Esophagus squamous epithelium (tissue), 5 donors: ENCODE measurements around the gene FOXJ2. TPM values are rescaled to one million over a fixed set of nuclear protein-coding genes. Genes with fewer than 3 reads are reported as not detected.
A peak's percentile ranks its signal among the peaks of the same experiment; 100 is the strongest.
"Not testable (repeated sequence)": the region's sequence is repeated elsewhere in the genome, so short reads cannot be mapped to it uniquely, and the experiment has no call there.

Source experiments
- DNase-seq: peaks from one replicate; lab custom pipeline; 2025; lab: John Stamatoyannopoulos, UW
- H3K27ac ChIP-seq, 4 donors: fragments of 200-600 bp; sonication (generic); one replicate each; pipeline ENCODE4 v1.5.1; 2016 to 2019; ENCODE audit warnings: mild to moderate bottlenecking in 1 of 4
- H3K27me3 ChIP-seq, 4 donors: fragments of 200-600 bp; sonication (generic); 1 replicate in 3 of 4; 2 replicates in 1 of 4; pipeline versions ENCODE4 v1.5.1 to v1.6.0; 2017 to 2021; ENCODE audit warnings: antibody characterized with exemption in 1 of 4
- H3K36me3 ChIP-seq, 3 donors: fragments of 200-600 bp; sonication (generic); one replicate each; pipeline ENCODE4 v1.5.1; 2016 to 2019
- H3K4me1 ChIP-seq, 3 donors: fragments of 200-600 bp; sonication (generic); one replicate each; pipeline ENCODE4 v1.5.1; 2017 to 2019
- H3K4me3 ChIP-seq, 4 donors: fragments of 200-600 bp; sonication (generic); 1 replicate in 3 of 4; 2 replicates in 1 of 4; pipeline ENCODE4 v1.5.1; 2016 to 2019; ENCODE audit warnings: mild to moderate bottlenecking in 2 of 4, moderate library complexity in 1 of 4
- H3K9me3 ChIP-seq, 3 donors: fragments of 200-600 bp; sonication (generic); one replicate each; pipeline ENCODE4 v1.5.1; 2016 to 2019
- POLR2A ChIP-seq, 4 donors: fragments of 450-650 bp; IDR thresholded peaks; one replicate each; pipeline ENCODE4 v1.6.1; 2017; ENCODE audit warnings: antibody characterized with exemption in 4 of 4, mild to moderate bottlenecking in 4 of 4, moderate library complexity in 3 of 4
- WGBS, 2 donors: methylation state at CpG; one replicate each; pipeline ENCODE4 v1.1.5; 2018; 5-methylcytosine and 5-hydroxymethylcytosine counted together
- intact Hi-C: fragments of 100-400 bp; cut with DNase I; formaldehyde crosslinking; loops from one replicate; pipeline ENCODE4 v1.15.0; 2022
- total RNA-seq, 4 donors: library from RNA; depleted of rRNA; stranded (reverse); fragments of >200 nt; gene quantifications; one replicate each; pipeline ENCODE4 v1.1.0, GENCODE V29; 2016
- TF ChIP-seq, protein P1 (sequence below), 6 experiments: fragments of 450-650 bp in 4 of 6; fragments of 200-600 bp in 2 of 6; sonication (generic) in 2 of 6; IDR thresholded peaks; one replicate each; pipeline ENCODE4 v1.5.1; 2016 to 2019; ENCODE audit warnings: antibody characterized with exemption in 6 of 6, mild to moderate bottlenecking in 4 of 6, moderate library complexity in 4 of 6
- donor health status: DM: yes; HTN: yes; CAD: no.

The FOXJ2 gene
- total RNA-seq, 4 donors from 2014 or later = 5.9 to 11.8 (median 7.7) TPM

DNA sequence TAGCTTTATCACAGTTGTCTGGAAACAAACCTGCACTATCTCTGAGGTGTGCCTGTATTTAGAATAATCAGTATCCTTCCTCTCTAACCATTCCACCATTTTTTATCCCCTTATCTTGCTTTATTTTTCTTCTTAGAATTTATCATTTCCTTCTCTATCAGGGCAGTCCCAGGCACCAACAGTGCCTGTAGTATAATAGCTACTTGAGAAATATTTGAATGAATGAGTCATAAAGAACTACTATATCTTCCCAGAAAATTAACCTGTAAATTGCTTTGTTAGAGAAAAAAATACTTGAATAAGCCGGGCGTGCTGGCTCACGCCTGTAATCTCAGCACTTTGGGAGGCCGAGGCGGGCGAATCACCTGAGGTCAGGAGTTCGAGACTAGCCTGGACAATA lies 21.2 kb upstream of the FOXJ2 start:
- Histone ChIP-seq H3K27me3 (peaks cover 0 to 35% (median 1%) of the 10 kb centered on the region in 4 donors), H3K27ac (no peak overlapping the region), H3K36me3 (no peaks in the 10 kb centered on the region), H3K9me3 (no peaks in the 10 kb centered on the region), H3K4me1 (no peaks in the 10 kb centered on the region), H3K4me3 (no peak overlapping the region)
- TF ChIP-seq, protein P1, sequence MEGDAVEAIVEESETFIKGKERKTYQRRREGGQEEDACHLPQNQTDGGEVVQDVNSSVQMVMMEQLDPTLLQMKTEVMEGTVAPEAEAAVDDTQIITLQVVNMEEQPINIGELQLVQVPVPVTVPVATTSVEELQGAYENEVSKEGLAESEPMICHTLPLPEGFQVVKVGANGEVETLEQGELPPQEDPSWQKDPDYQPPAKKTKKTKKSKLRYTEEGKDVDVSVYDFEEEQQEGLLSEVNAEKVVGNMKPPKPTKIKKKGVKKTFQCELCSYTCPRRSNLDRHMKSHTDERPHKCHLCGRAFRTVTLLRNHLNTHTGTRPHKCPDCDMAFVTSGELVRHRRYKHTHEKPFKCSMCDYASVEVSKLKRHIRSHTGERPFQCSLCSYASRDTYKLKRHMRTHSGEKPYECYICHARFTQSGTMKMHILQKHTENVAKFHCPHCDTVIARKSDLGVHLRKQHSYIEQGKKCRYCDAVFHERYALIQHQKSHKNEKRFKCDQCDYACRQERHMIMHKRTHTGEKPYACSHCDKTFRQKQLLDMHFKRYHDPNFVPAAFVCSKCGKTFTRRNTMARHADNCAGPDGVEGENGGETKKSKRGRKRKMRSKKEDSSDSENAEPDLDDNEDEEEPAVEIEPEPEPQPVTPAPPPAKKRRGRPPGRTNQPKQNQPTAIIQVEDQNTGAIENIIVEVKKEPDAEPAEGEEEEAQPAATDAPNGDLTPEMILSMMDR (IDR thresholded peaks at IDR 0.05) = no peak
- no peak for TF ChIP-seq POLR2A (IDR thresholded peaks at IDR 0.05)
- WGBS, 2 donors = 43 to 46% methylated on average over 7 of the region's 7 CpGs
- intact Hi-C loops = no loop called here
- no peak for DNase-seq

DNA sequence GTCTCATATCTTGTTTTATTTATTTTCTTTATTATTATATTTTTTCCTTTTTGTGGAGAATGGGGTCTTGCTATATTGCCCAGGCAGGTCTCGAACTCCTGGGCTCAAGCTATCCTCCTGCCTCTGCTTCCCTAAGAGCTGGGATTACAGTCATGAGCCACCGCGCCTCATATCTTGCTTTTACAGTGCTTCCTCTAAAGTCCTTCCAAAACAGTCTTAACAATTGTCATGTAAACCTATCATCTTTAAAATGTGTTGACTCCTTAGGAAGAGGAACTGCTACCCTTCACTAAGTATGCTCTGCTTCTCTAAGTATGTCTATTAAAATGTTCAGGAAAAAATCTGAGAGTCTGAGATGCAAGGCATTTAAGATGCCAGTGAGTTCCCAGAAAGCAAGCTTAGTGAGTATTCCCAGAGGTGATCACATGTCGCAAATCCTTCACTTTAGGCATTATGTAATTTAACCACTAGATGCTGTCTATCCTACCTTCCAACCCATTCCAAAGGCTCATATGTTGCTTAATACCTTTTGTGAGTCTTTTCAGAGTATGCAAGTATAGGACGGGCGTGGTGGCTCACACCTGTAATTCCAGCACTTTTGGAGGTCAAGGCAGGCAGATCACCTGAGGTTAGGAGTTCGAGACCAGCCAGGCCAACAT lies 19.7 kb upstream of the FOXJ2 start:
- TF ChIP-seq POLR2A (IDR thresholded peaks at IDR 0.05) = no peak
- TF ChIP-seq, protein P1 (IDR thresholded peaks at IDR 0.05) = no peak
- H3K27me3 ChIP-seq = peaks cover 0 to 49% (median 5%) of the 10 kb centered on the region in 4 donors
- H3K4me1 ChIP-seq = no peaks in the 10 kb centered on the region
- H3K4me3 ChIP-seq = no peak overlapping the region
- no peaks in the 10 kb centered on the region for H3K36me3 ChIP-seq
- intact Hi-C loops = no loop called here
- DNase-seq = no peak
- no peaks in the 10 kb centered on the region for H3K9me3 ChIP-seq
- WGBS, 2 donors = 75 to 80% methylated on average over 7 of the region's 7 CpGs
- H3K27ac ChIP-seq = no peak overlapping the region

DNA sequence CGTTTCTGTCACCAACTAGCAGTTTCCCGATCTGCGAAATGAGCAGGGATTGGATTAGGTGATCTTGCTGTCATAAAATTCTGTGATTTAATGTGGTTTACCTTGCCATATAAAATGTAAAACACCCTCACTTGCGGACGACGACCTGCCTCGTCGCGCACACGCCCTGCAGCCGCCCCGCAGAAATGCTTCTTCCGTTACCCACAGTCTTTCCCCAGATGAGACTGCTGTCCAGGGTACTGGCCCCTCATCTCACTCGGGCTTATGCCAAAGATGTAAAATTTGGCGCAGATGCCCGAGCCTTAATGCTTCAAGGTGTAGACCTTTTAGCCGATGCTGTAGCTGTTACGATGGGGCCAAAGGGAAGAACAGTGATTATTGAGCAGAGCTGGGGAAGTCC lies 17.7 kb upstream of the FOXJ2 start:
- 56 to 74% methylated on average over 16 to 18 of the region's 18 CpGs for WGBS, 2 donors
- peaks cover 7 to 70% (median 12%) of the 10 kb centered on the region in 4 donors for H3K27me3 ChIP-seq

DNA sequence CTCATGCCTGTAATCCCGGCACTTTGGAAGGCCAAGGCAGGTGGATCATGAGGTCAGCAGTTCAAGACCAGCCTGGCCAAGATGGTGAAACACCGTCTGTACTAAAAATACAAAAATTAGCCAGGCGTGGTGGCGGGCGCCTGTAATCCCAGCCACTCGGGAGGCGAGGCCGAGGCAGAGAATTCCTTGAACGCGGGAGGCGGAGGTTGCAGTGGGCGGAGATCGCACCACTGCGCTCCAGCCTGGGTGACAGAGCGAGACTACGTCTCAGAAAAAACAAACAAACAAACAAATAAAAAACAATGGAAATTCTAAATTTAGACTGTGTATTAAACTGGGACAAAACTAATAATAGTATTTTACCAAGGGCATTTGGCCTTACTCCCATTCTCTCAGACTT lies 14.3 kb upstream of the FOXJ2 start:
- intact Hi-C loops, H3K36me3 ChIP-seq, H3K27ac ChIP-seq, DNase-seq, H3K9me3 ChIP-seq: not testable (repeated sequence)
- H3K4me1 ChIP-seq = peaks cover 2 to 13% (median 9%) of the 10 kb centered on the region in 3 donors
- peak overlapping the region in 2 of 4 donors; percentile 37 to 59 for H3K4me3 ChIP-seq
- WGBS, 2 donors = 64% methylated on average over 13 to 15 of the region's 16 CpGs
- H3K27me3 ChIP-seq = peaks cover 7 to 70% (median 12%) of the 10 kb centered on the region in 4 donors

More for the DNA sequence above, 17.7 kb upstream of the FOXJ2 start:
- Histone ChIP-seq H3K36me3 (no peaks in the 10 kb centered on the region), H3K4me1 (peaks cover 2 to 13% (median 9%) of the 10 kb centered on the region in 3 donors), H3K9me3 (no peaks in the 10 kb centered on the region), H3K4me3 (no peak overlapping the region), H3K27ac (no peak overlapping the region)
- intact Hi-C loops = no loop called here
- no peak for TF ChIP-seq POLR2A (IDR thresholded peaks at IDR 0.05)
- TF ChIP-seq, protein P1 (IDR thresholded peaks at IDR 0.05) = no peak
- DNase-seq = no peak

DNA sequence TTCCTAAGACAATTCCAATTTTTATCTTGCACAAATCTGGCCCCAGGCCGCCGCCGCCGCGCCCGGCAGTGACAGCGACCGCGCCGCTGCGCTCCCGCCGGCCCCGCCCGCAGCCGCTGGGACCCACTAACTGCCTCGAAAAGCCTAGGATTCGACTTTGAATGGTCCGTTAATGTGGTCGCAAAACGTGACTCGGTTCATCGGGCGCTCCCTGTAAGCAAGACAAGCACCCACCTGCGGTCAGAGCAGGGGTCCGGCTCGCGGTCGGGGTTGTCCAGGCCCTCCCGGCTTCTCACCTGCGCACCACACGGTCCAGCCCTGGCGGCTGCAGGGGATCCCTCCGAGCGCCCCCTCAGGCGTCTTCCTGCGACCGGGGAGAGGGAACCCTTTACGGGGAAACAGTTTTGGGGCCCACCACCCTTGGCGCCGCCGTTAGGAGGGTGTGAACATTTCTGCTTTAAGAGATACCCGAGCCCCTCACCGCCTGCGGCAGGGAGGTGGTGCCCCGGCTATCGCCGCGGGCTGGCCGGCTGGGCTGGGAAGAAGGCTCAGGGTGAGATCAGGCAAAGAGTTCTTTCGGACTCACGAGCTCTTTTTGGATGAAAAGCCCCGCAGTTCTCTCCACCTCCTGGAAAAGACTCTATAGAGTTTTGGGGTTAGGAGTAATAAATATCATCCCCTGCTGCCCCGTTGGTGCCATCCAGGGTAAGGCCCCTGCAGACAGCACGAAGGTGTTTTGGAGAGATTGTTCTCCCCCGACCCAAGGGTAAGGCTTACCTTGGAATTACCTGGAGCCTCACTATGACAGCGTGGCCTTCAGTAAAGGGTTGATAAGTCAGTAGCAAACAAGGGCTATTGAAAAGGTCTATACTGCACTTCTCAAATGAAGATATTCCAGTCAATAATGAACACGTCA lies 13.6 kb upstream of the FOXJ2 start:
- Histone ChIP-seq H3K9me3 (no peaks in the 10 kb centered on the region), H3K36me3 (no peaks in the 10 kb centered on the region), H3K27ac (no peak overlapping the region), H3K27me3 (peaks cover 7 to 64% (median 12%) of the 10 kb centered on the region in 4 donors), H3K4me3 (peak overlapping the region in 3 of 4 donors; percentile 28 to 59 (median 37)), H3K4me1 (peaks cover 2 to 13% (median 9%) of the 10 kb centered on the region in 3 donors)
- TF ChIP-seq, protein P1 (IDR thresholded peaks at IDR 0.05) = no peak
- TF ChIP-seq POLR2A (IDR thresholded peaks at IDR 0.05) = no peak
- WGBS, 2 donors = 12 to 16% methylated on average over 12 to 14 of the region's 58 CpGs
- intact Hi-C loops = no loop called here
- no peak for DNase-seq
